ENCODE measurements around the gene DRD2.

Gene DRD2

DNA sequence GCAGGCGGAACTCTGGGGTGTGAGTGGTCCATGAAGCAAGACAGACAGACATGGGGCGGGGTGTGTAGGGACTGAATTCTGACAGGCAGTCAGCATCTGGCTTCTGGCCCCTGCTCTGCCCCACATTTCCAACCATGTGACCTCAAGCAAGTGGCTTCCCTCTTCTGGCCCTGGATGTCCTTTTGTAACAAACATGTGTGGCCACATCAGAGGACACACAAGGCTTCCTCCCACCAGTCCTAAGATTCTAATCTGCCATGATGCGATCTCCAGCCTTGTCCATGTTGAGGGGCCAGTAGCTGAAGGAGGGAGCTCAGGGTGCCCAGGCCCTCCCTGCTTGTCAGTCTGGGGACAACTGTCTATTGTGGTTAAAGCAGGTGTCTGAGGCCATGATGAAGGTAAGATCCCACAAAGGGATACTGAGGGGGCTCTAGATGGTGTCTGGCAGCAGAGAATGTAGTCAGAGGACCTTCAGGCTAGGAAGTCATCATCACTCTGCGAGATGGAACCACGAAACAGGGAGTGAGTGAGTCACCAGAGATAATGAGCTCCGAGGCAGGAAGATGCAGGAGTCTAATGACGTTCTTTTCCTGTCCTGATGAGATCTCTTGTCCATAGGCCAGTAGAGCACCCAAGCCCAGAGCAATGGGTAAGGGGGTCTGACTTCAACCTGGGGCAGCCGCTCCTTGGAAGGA, 27.4 kb downstream of the DRD2 start:
- Histone ChIP-seq H3K27ac (ENCODE audit: low read length) (no peak overlapping the region), H2AFZ (ENCODE audit: low read depth, low read length) (no peak overlapping the region), H3K36me3 (ENCODE audit: insufficient read depth, low read length) (no peaks in the 10 kb centered on the region), H3K4me2 (ENCODE audit: insufficient read depth, low read length) (no peak overlapping the region), H3K27me3 (ENCODE audit: insufficient read depth, low read length, poor library complexity) (peaks cover 2% of the 10 kb centered on the region), H3K4me1 (ENCODE audit: insufficient read depth, low read length) (no peaks in the 10 kb centered on the region), H3K79me2 (ENCODE audit: insufficient read depth, low read length) (no peaks in the 10 kb centered on the region), H3K9me3 (ENCODE audit: insufficient read depth, low read length, severe bottlenecking) (no peaks in the 10 kb centered on the region), H3K9ac (ENCODE audit: low read depth, low read length) (no peak overlapping the region), H4K20me1 (ENCODE audit: insufficient read depth, low read length) (no peaks in the 10 kb centered on the region), H3K4me3 (ENCODE audit: low read depth in 1 of 2, low read length in 2 of 2) (no peak overlapping the region)
- TF ChIP-seq EZH2 (IDR thresholded peaks at IDR 0.05; ENCODE audit: borderline replicate concordance, low read depth, low read length, severe bottlenecking), result no peak
- TF ChIP-seq, protein P1, sequence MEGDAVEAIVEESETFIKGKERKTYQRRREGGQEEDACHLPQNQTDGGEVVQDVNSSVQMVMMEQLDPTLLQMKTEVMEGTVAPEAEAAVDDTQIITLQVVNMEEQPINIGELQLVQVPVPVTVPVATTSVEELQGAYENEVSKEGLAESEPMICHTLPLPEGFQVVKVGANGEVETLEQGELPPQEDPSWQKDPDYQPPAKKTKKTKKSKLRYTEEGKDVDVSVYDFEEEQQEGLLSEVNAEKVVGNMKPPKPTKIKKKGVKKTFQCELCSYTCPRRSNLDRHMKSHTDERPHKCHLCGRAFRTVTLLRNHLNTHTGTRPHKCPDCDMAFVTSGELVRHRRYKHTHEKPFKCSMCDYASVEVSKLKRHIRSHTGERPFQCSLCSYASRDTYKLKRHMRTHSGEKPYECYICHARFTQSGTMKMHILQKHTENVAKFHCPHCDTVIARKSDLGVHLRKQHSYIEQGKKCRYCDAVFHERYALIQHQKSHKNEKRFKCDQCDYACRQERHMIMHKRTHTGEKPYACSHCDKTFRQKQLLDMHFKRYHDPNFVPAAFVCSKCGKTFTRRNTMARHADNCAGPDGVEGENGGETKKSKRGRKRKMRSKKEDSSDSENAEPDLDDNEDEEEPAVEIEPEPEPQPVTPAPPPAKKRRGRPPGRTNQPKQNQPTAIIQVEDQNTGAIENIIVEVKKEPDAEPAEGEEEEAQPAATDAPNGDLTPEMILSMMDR (IDR thresholded peaks at IDR 0.05; ENCODE audit: borderline replicate concordance, extremely low read depth, low read length, poor library complexity, severe bottlenecking), result no peak
- no peak for ATAC-seq (ENCODE audit: insufficient read depth, low read depth)
- no peak for DNase-seq

DNA sequence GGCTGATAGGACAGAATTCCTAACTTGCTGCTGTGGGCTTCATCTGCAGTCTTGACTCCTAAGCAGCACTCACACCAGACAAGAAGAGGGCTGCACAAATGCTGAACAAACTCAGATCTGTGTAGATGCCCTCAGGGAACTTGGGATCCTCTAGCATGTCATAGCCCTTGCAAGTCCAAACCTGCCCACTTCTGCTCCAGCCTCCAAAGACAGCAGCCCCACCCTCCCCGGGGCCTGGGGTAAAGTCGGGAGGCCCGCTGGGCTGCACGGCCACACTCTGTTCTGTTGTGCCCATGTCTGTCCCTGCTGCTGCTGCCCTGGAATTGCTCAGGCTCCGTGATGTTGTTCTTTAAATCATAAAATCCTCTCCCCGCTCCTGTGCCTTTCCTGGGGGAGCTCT, 28.3 kb downstream of the DRD2 start:
- DNase-seq (no peak), ATAC-seq (ENCODE audit: insufficient read depth, low read depth) (no peak)
- Histone ChIP-seq H2AFZ (ENCODE audit: low read depth, low read length) (no peak overlapping the region), H4K20me1 (ENCODE audit: insufficient read depth, low read length) (no peaks in the 10 kb centered on the region), H3K79me2 (ENCODE audit: insufficient read depth, low read length) (no peaks in the 10 kb centered on the region), H3K4me2 (ENCODE audit: insufficient read depth, low read length) (no peak overlapping the region), H3K27ac (ENCODE audit: low read length) (no peak overlapping the region), H3K4me1 (ENCODE audit: insufficient read depth, low read length) (no peaks in the 10 kb centered on the region), H3K27me3 (ENCODE audit: insufficient read depth, low read length, poor library complexity) (peaks cover 6% of the 10 kb centered on the region), H3K9me3 (ENCODE audit: insufficient read depth, low read length, severe bottlenecking) (no peaks in the 10 kb centered on the region), H3K4me3 (ENCODE audit: low read depth in 1 of 2, low read length in 2 of 2) (no peak overlapping the region), H3K9ac (ENCODE audit: low read depth, low read length) (no peak overlapping the region), H3K36me3 (ENCODE audit: insufficient read depth, low read length) (no peaks in the 10 kb centered on the region)
- TF ChIP-seq EZH2 (IDR thresholded peaks at IDR 0.05; ENCODE audit: borderline replicate concordance, low read depth, low read length, severe bottlenecking), result no peak
- TF ChIP-seq, protein P1 (IDR thresholded peaks at IDR 0.05; ENCODE audit: borderline replicate concordance, extremely low read depth, low read length, poor library complexity, severe bottlenecking), result no peak

DNA sequence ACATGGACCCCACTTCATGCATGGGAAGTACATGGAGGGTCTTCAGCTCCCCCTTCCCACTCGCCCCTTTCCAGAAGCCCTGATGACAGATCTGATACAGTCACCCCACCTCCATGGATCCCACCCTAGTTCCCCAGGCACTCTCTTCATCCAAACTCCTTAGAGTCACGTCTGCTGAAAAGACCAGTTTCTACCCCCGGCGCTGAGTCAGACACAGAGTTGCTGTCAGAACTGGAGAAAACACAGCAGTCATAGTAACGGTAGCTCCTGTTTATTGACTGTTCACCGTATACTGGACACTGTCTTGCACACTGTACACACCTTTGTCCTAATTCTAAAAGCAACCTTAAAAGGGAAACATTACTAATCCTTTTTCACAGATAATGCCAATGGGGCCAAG, 29.1 kb downstream of the DRD2 start:
- Histone ChIP-seq H3K4me1 (ENCODE audit: insufficient read depth, low read length) (no peaks in the 10 kb centered on the region), H3K9ac (ENCODE audit: low read depth, low read length) (no peak overlapping the region), H3K4me2 (ENCODE audit: insufficient read depth, low read length) (no peak overlapping the region), H3K27ac (ENCODE audit: low read length) (no peak overlapping the region), H3K36me3 (ENCODE audit: insufficient read depth, low read length) (no peaks in the 10 kb centered on the region), H3K4me3 (ENCODE audit: low read depth in 1 of 2, low read length in 2 of 2) (no peak overlapping the region), H2AFZ (ENCODE audit: low read depth, low read length) (no peak overlapping the region), H3K79me2 (ENCODE audit: insufficient read depth, low read length) (no peaks in the 10 kb centered on the region), H3K27me3 (ENCODE audit: insufficient read depth, low read length, poor library complexity) (peaks cover 6% of the 10 kb centered on the region), H3K9me3 (ENCODE audit: insufficient read depth, low read length, severe bottlenecking) (no peaks in the 10 kb centered on the region), H4K20me1 (ENCODE audit: insufficient read depth, low read length) (no peaks in the 10 kb centered on the region)
- no peak for TF ChIP-seq EZH2 (IDR thresholded peaks at IDR 0.05; ENCODE audit: borderline replicate concordance, low read depth, low read length, severe bottlenecking)
- TF ChIP-seq, protein P1 (IDR thresholded peaks at IDR 0.05; ENCODE audit: borderline replicate concordance, extremely low read depth, low read length, poor library complexity, severe bottlenecking), result no peak
- DNase-seq (no peak), ATAC-seq (ENCODE audit: insufficient read depth, low read depth) (no peak)

Measured in DND-41 (cell line).